ENCODE measurements around the gene C6orf136.

C6orf136 gene

GRCh38 chr6:30646450-30647241, at the start of gene C6orf136:
C6orf136 (plus strand) TSS chr6:30647133; CDS start chr6:30647232, 99 bp downstream.
- DNase-seq: peak; percentile 84

GRCh38 chr6:30597315-30598144, 49.4 kb upstream of the C6orf136 start:
- peak; percentile 42 for DNase-seq

- no peak for DNase-seq
Measured at GRCh38 chr6:30598912-30599624, 47.9 kb upstream of the C6orf136 start.

DNA sequence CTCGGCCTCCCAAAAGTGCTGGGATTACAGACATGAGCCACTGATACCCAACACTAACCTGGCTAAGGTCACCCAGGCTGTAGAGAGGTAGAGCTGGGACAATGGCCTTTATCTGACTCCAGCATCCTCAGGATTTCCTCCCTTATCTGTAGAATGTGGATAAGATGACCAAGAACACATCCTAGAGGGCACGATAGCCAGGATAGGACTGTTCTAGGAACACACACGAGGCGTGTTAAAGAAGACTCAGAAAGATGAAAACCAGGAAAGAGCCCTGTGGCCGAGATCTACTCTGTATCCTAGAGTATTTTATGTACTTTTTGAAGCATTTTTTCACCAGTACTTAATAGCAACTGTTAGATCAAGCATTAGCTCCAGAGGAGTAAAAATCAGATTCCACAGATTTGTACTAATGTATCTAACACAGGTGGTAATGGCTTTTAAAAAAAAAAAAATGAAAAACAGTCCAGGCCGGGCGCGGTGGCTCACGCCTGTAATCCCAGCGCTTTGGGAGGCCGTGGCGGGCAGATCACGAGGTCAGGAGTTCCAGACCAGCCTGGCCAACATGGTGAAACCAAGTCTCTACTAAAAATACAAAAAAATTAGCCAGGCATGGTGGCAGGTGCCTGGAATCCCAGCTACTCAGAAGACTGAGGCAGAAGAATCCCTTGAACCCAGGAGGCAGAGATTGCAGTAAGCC, 47.2 kb upstream of the C6orf136 start:
- no peak for DNase-seq

DNA sequence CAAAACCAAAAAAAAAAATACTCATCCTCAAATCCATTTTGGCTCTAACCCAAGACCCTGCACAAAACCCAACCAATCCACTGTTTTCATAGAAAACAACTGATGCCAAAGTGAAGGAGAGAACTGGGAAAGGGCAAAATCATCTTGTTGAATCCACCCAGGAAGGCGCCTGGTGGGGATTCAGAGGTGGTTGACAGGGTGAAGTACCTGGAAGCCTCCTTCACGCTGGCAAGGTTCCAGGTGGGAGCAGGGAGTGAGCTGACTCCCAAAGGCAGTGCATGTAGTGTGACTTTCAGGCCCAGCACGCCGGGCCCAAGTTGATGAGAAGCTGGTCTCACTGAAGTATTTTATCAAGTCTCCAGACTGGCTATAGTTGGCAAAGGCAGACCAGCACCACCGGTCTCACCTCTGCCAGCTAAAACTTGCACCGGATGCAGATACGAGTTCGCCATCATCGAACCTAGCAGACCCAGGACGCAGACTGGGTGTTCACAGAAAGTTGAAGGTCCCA, 46.4 kb upstream of the C6orf136 start:
- DNase-seq: no peak

- DNase-seq: no peak
Measured at GRCh38 chr6:30601436-30601814, 45.5 kb upstream of the C6orf136 start.

GRCh38 chr6:30601815-30602641, 44.9 kb upstream of the C6orf136 start:
- DNase-seq: no peak

GRCh38 chr6:30603961-30604360, 43.0 kb upstream of the C6orf136 start:
- DNase-seq: no peak

GRCh38 chr6:30610065-30610464, 36.9 kb upstream of the C6orf136 start:
- no peak for DNase-seq

DNA sequence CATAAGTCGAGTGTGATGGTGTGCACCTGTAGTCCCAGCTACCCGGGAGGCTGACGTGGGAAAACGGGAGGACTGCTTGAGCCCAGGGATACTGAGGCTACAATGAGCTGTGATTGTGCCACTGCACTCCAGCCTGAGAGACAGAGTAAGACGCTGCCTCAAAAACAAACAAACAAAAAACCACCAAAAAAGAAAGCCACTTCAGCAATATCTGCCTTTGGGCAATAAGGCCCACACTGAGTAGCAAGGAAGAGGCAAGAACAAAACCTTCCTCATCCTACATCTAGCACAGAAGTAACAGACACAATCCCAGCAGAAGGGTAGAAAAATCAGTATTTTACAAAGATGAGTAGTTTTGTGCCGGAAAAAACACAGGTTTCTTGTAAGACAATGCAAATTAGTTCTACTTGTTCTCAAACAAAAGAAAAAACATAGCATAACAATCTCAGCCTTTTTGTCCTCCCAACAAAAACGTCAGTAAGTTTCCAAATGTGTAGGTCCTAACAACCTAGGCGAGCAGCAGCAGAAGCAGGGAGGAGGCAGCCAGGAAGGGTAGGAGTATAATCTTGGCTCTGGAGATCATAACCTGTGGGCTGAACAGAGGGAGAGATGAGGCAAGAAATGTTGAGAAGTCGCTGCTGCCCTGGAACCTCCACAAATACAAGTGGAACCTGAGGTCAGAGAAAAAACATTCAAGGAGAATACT, 35.6 kb upstream of the C6orf136 start:
- no peak for DNase-seq

GRCh38 chr6:30611856-30612194, 35.1 kb upstream of the C6orf136 start:
- no peak for DNase-seq

GRCh38 chr6:30612213-30612612, 34.7 kb upstream of the C6orf136 start:
- no peak for DNase-seq

DNA sequence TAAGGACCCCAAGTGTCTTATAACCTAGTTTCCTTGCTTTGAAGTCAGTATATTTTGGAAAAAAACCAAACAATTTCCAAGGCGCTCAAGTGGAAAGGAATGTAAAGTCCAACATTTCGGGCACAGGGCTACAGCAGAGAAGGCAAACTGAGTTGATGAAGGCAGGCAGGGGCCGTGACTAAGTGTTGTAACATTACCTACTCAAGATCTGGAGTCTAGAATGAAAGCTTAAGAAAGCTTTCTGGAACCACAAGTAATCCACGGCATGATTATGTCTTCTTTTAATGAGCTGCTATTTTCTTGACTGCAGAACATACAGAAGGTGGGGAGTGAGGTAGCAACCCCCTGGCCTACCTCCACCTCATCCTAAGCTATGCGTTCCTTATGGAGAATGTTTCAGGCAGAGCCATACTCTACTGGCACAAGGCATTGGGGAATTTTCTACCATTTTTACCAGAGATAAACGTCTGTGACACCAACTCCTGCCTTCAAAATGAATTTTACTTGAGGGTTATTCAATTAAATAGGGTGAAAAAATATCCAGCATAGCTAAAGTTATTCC, 34.2 kb upstream of the C6orf136 start:
- no peak for DNase-seq

GRCh38 chr6:30613251-30614043, 33.5 kb upstream of the C6orf136 start:
- no peak for DNase-seq

- no peak for DNase-seq
Measured at GRCh38 chr6:30614044-30614842, 32.7 kb upstream of the C6orf136 start.

DNA sequence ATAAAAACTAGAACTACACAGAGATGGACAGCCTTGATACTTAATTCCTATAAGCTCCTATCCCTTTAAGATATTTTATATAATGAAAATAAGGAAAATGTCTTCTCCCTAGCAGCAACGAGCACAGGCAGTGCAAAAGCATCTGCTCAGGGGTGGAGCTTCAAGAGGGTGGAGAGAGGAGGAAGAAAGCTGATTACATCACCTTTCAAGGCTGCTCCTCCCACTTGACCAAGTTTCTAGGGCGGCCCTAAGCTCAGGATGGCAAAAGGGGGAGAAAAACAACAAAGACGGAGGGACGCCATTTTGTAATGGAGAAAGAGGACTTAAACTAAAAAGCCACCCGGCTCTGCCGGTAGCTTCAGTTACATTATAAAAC, 32.1 kb upstream of the C6orf136 start:
- peak; percentile 71 for DNase-seq

DNA sequence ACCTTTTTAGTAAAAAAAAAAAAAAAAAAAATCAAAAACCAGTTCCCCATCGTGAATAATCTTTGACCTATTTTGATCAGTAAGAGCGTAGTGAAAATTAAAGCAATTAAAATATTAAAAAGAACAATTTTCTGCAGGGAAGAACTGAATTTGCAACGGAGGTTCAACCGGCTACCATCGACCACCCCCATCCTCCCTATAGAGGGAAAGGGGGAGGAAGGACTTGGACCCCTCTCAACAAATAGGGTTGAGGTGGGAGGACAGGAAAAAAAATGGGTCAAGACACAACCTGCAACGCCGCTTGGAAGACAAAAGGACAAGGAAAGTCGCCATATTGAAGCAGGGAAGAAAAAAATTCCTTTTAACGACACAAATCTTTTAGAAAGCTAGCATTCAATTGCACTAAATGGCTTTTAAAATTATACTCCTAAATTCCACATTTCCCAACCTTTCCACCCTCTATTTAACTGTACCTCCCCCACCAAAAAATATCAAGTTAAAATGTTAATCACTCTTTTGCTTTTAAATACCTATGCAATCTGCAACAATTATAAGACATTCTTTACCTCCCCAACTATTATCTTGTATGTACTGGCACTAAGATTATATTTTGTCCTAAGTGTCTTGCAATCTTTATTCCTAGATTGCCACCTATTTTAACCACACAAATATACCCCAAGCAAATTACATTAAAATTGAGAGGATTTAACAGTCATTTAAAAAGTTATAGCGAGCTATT, 31.5 kb upstream of the C6orf136 start:
- peak; percentile 17 for DNase-seq

Data from NCI-H1092 (cell line).